Measurements from ENCODE around the gene HPS1. TPM values are rescaled to one million over a fixed set of nuclear protein-coding genes. Genes with fewer than 3 reads are reported as not detected.
A peak's percentile ranks its signal among the peaks of the same experiment; 100 is the strongest.

HPS1 gene
- total RNA-seq, 2 experiments from 2014 or later = 88.5 to 91.9 TPM

GRCh38 chr10:98458809-98459784 lies 12.4 kb upstream of the HPS1 start:
- no peak overlapping the region for H3K4me3 Mint-ChIP-seq
- no peak for ATAC-seq (ENCODE audit: low read depth)
- H3K4me1 Mint-ChIP-seq = no peaks in the 10 kb centered on the region
- H3K9me3 Mint-ChIP-seq = no peaks in the 10 kb centered on the region
- POLR2A ChIA-PET = no interaction called here
- peaks cover 10% of the 10 kb centered on the region for H3K27me3 Mint-ChIP-seq
- DNase-seq = no peak
- H3K27ac Mint-ChIP-seq = no peak overlapping the region
- H3K36me3 Mint-ChIP-seq = no peaks in the 10 kb centered on the region

- no peaks in the 10 kb centered on the region for H3K9me3 Mint-ChIP-seq
- no peaks in the 10 kb centered on the region for H3K4me1 Mint-ChIP-seq
- no peak for DNase-seq
- peaks cover 8% of the 10 kb centered on the region for H3K27me3 Mint-ChIP-seq
- H3K36me3 Mint-ChIP-seq = no peaks in the 10 kb centered on the region
- no peak overlapping the region for H3K27ac Mint-ChIP-seq
- no peak for ATAC-seq (ENCODE audit: low read depth)
- no peak overlapping the region for H3K4me3 Mint-ChIP-seq
- POLR2A ChIA-PET = no interaction called here
These were observed 11.0 kb upstream of the HPS1 start for GRCh38 chr10:98457721-98458120.

DNA sequence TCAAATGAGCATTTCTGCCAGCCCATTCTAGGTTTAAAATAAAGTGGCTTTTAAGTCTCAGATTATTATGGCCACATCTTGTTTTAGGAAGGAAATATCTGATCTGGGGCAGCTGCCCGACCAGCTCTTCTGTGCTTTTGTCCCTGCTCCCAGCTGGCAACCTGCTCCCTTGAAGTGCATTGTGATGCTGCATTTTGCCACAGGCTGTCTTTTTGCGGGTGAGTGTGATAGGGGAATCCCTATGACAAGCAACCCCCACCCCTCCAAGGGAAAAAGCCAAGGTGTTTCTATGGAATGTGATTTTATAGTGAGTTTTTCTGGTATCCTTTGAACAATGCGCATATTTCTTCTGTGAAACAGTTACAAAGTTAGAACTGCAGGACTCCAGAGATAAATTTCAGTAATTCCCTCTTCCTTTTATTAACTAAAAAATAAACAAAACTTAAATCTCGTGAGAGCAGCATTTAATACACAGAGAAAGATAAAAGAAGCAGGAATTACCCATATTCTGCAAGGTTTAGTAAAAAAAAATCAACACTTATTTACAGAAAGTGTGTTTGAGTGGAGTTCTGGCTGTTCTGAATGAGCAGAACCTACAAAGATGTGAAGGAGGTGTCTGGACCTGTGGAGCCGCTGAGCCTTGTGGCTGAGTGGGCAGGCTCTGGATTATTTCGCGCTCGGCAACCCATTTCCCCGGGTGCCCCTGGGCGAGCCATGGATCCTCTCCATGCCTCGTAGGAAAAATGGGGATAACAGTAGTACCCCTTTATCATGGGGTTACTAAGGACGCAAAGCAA lies 10.1 kb upstream of the HPS1 start:
- no peak for ATAC-seq (ENCODE audit: low read depth)
- Mint-ChIP-seq H3K9me3 (no peaks in the 10 kb centered on the region), H3K4me3 (no peak overlapping the region), H3K27ac (no peak overlapping the region), H3K27me3 (peaks cover 12% of the 10 kb centered on the region), H3K36me3 (no peaks in the 10 kb centered on the region), H3K4me1 (no peaks in the 10 kb centered on the region)
- POLR2A ChIA-PET = no interaction called here
- no peak for DNase-seq

DNA sequence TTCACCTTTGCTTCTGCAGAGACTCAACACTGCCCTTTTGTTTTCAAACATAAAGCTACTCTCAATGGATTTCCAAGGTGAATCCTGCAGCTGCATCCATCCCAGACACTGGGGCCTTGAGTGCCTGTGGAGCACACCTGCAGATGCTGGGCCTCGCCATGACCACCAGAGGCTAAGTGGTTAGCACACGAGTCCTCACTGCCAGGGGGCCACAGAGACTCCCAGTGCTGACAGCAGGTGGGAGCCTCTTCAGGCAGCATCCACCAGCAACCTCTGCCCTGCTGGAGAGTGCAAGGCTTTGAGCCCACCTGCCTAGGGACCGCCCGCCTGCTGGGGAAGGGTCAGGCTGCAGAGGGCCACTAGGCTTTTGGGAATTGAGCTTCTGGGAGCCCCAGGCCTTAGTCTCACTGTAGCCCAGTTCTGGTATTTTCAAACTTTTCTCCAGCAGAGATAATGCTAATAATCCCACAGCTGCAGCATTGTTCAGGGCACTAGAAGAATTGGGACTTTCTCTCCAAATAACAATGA lies 9.4 kb upstream of the HPS1 start:
- peaks cover 15% of the 10 kb centered on the region for H3K27me3 Mint-ChIP-seq
- DNase-seq (no peak), ATAC-seq (ENCODE audit: low read depth) (no peak)
- no peaks in the 10 kb centered on the region for H3K9me3 Mint-ChIP-seq
- H3K27ac Mint-ChIP-seq = no peak overlapping the region
- no peaks in the 10 kb centered on the region for H3K4me1 Mint-ChIP-seq
- H3K36me3 Mint-ChIP-seq = no peaks in the 10 kb centered on the region
- POLR2A ChIA-PET = no interaction called here
- no peak overlapping the region for H3K4me3 Mint-ChIP-seq

- Mint-ChIP-seq H3K9me3 (no peaks in the 10 kb centered on the region), H3K36me3 (no peaks in the 10 kb centered on the region)
- POLR2A ChIA-PET = no interaction called here
These were observed 7.0 kb upstream of the HPS1 start for GRCh38 chr10:98453729-98454128.

DNA sequence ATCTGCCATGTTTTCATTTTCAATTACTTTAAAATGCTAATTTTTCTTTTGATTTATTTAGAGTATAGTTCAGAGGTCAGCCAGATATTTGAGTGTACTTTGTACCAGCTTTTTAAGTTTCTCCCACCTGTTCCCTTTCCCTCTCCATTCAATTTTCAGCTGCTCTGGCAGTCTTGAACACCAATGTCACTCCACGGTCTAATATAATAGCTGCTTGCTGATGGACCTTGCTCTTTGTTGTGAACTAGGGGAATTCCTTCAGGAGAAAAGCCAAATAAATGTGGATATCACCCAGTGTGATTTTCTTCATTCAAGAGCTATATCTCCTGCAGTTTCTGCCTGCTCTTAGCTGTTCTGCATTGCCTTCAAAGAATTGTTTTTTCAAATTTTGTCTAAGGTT lies 3.9 kb upstream of the HPS1 start:
- no peak overlapping the region for H3K4me3 Mint-ChIP-seq
- ATAC-seq (ENCODE audit: low read depth) = no peak

More at GRCh38 chr10:98453729-98454128, 7.0 kb upstream of the HPS1 start:
- H3K4me3 Mint-ChIP-seq = no peak overlapping the region
- DNase-seq (no peak), ATAC-seq (ENCODE audit: low read depth) (no peak)
- H3K27ac Mint-ChIP-seq = no peak overlapping the region
- H3K27me3 Mint-ChIP-seq = peaks cover 21% of the 10 kb centered on the region
- H3K4me1 Mint-ChIP-seq = no peaks in the 10 kb centered on the region

GRCh38 chr10:98449287-98449686 lies 2.6 kb upstream of the HPS1 start:
- no peak overlapping the region for H3K4me3 Mint-ChIP-seq
- peaks cover 14% of the 10 kb centered on the region for H3K4me1 Mint-ChIP-seq
- peaks cover 3% of the 10 kb centered on the region for H3K36me3 Mint-ChIP-seq
- no peak for ATAC-seq (ENCODE audit: low read depth)
- H3K27ac Mint-ChIP-seq = no peak overlapping the region
- H3K27me3 Mint-ChIP-seq = peaks cover 13% of the 10 kb centered on the region
- POLR2A ChIA-PET = no interaction called here
- DNase-seq = no peak
- H3K9me3 Mint-ChIP-seq = no peaks in the 10 kb centered on the region

More for the DNA sequence above, 3.9 kb upstream of the HPS1 start:
- DNase-seq = no peak
- no peaks in the 10 kb centered on the region for H3K9me3 Mint-ChIP-seq
- POLR2A ChIA-PET = no interaction called here
- H3K27me3 Mint-ChIP-seq = peaks cover 13% of the 10 kb centered on the region
- H3K36me3 Mint-ChIP-seq = no peaks in the 10 kb centered on the region
- H3K27ac Mint-ChIP-seq = no peak overlapping the region
- peaks cover 7% of the 10 kb centered on the region for H3K4me1 Mint-ChIP-seq

DNA sequence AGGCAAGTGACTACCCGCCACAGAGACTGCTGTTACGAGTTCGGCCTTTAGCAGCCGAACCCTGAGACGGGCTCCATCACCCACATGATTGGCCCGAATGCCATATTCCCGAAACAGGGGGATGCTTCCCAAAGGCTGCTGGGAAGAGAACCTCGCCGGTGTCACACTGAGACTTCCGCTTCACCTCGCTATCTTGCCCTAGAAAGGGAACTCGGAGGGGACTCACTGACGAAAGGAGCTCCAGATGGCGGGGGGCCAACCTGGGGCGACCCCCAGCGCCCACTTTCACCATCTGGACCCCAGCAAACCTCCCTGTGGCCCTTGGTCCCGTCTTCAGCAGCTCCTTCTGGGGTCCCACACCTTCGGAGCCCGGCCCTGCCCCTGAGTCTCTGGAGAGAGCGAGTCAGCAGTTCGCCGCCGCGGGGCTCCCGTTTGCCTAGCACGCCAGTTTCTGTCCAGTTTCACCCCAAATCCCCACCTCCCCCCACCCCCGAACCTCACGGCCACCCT lies 529 bp downstream of the HPS1 start:
- H3K27ac Mint-ChIP-seq = peak overlapping the region; percentile 89
- no peaks in the 10 kb centered on the region for H3K9me3 Mint-ChIP-seq
- ATAC-seq (ENCODE audit: low read depth) (peak; percentile 65), DNase-seq (peak; percentile 70)
- H3K27me3 Mint-ChIP-seq = peaks cover 5% of the 10 kb centered on the region
- H3K36me3 Mint-ChIP-seq = peaks cover 14% of the 10 kb centered on the region
- POLR2A ChIA-PET = interaction anchor here (1.2 to 1.7 kb wide), 2 partner anchors 26 to 31 kb away, joined by 4 to 6 read pairs; partner anchors contain the start of gene PYROXD2
- H3K4me1 Mint-ChIP-seq = peaks cover 24% of the 10 kb centered on the region
- H3K4me3 Mint-ChIP-seq = peak overlapping the region; percentile 90

DNA sequence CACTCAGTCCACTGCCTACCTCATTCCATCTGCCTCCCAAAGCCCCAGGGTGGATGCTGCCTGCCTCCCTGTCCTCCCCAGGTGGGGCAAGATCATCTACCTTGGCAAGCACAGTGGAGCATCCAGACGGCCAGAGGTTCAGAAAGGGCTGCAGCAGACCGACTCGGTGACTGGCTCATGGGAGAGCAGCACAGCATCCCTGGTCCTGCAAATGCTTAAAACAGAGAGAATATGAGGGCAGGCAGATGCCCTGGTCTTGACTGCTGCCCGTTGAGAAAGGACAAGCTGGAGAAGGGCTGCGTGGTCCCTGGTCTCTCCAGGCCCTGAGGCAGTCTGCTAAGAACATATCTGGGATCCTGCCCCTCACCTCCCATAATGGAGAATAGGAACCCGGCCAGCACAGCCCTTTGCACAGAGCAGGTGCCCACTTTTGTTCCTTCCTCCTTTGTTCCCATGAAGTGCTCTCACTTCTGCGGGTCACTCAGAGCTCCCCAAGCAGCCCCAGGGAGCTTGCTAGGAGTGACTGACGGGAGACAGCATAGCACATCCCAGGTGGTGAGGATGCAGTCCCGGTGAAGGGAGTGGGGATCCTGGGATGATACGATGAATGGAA lies 1.4 kb downstream of the HPS1 start:
- Mint-ChIP-seq H3K27ac (peak overlapping the region; percentile 10), H3K9me3 (no peaks in the 10 kb centered on the region), H3K36me3 (peaks cover 20% of the 10 kb centered on the region), H3K4me1 (peaks cover 26% of the 10 kb centered on the region), H3K4me3 (peak overlapping the region; percentile 90), H3K27me3 (peaks cover 3% of the 10 kb centered on the region)
- no peak for ATAC-seq (ENCODE audit: low read depth)
- POLR2A ChIA-PET = interaction anchor here (1.2 to 1.7 kb wide), 2 partner anchors 27 to 30 kb away, joined by 4 to 6 read pairs; partner anchors contain the start of gene PYROXD2
- no peak for DNase-seq

- no peak for DNase-seq
- Mint-ChIP-seq H3K4me1 (peaks cover 26% of the 10 kb centered on the region), H3K9me3 (no peaks in the 10 kb centered on the region), H3K36me3 (peaks cover 26% of the 10 kb centered on the region), H3K27ac (no peak overlapping the region), H3K27me3 (no peaks in the 10 kb centered on the region), H3K4me3 (peak overlapping the region; percentile 90)
- POLR2A ChIA-PET = no interaction called here
- no peak for ATAC-seq (ENCODE audit: low read depth)
These were observed 2.3 kb downstream of the HPS1 start for GRCh38 chr10:98444314-98445006.

- Mint-ChIP-seq H3K36me3 (peaks cover 65% of the 10 kb centered on the region), H3K9me3 (no peaks in the 10 kb centered on the region)
- no peak for DNase-seq
These were observed 8.0 kb downstream of the HPS1 start for GRCh38 chr10:98438715-98439114.

DNA sequence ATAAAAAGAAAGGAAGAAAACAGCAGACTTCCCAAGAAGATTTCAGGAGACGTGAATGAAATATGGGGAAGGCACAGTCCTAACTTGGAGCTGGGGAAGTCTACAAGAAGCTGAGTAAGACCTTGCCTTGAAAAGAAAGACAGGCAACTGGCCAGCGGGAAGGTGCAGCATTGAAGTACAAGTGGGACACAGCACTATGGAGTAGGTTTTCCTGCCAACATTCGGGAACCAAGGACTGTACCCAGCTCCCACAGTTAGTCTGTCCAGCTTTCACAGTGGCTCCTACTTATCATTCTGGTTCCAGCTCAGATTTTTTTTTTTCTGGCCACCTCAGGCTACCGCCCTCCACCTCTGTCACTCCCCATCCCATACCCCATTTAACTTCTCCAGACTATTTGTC lies 10.0 kb downstream of the HPS1 start:
- peaks cover 5% of the 10 kb centered on the region for H3K4me1 Mint-ChIP-seq
- POLR2A ChIA-PET = no interaction called here
- ATAC-seq (ENCODE audit: low read depth) (no peak), DNase-seq (no peak)
- H3K27ac Mint-ChIP-seq = no peak overlapping the region
- no peaks in the 10 kb centered on the region for H3K27me3 Mint-ChIP-seq
- peaks cover 71% of the 10 kb centered on the region for H3K36me3 Mint-ChIP-seq
- H3K9me3 Mint-ChIP-seq = peaks cover 2% of the 10 kb centered on the region
- no peak overlapping the region for H3K4me3 Mint-ChIP-seq

More at GRCh38 chr10:98438715-98439114, 8.0 kb downstream of the HPS1 start:
- POLR2A ChIA-PET = no interaction called here
- Mint-ChIP-seq H3K27me3 (no peaks in the 10 kb centered on the region), H3K27ac (no peak overlapping the region), H3K4me3 (no peak overlapping the region), H3K4me1 (peaks cover 12% of the 10 kb centered on the region)
- no peak for ATAC-seq (ENCODE audit: low read depth)
